OCI-LY3 (cell line): Measurements from ENCODE around the gene LUZP2.

Source experiments
- EZH2phosphoT487 ChIP-seq: fragments of 200-600 bp; shearing (Covaris generic); IDR thresholded peaks from 2 replicates; pipeline ENCODE4 v1.6.1; 2018; ENCODE audit warnings: antibody characterized with exemption, mixed run types, low read depth
- TF ChIP-seq, protein P1 (sequence below): fragments of 200-600, 300-600 bp; sonication (generic); IDR thresholded peaks from 2 replicates; pipeline ENCODE4 v1.5.1; 2014; ENCODE audit warnings: antibody characterized with exemption, low read length, low read depth

DNA sequence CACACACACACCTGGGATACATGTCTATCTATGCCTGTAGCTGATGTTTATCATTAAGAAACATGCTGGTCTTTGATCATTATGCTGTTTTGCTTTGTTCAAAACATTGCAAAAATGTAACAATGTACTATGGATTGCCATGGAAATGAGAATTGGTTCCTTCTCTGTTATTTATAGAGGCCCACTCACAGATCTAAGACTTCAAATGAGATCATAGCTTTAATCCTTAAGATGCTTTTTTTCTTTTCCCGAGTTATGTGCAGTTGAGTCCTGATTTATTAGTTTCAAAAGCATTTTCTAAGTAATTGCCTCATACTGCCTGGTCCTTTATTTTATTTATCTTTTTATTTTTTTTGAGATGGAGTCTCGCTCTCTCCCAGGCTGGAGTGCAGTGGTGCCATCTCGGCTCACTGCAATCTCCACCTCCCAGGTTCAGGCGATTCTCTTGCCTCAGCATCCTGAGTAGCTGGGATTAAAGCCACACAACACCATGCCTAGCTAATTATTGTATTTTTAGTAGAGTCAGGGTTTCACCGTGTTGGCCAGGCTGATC lies 131.4 kb downstream of the LUZP2 start:
- TF ChIP-seq, protein P1, sequence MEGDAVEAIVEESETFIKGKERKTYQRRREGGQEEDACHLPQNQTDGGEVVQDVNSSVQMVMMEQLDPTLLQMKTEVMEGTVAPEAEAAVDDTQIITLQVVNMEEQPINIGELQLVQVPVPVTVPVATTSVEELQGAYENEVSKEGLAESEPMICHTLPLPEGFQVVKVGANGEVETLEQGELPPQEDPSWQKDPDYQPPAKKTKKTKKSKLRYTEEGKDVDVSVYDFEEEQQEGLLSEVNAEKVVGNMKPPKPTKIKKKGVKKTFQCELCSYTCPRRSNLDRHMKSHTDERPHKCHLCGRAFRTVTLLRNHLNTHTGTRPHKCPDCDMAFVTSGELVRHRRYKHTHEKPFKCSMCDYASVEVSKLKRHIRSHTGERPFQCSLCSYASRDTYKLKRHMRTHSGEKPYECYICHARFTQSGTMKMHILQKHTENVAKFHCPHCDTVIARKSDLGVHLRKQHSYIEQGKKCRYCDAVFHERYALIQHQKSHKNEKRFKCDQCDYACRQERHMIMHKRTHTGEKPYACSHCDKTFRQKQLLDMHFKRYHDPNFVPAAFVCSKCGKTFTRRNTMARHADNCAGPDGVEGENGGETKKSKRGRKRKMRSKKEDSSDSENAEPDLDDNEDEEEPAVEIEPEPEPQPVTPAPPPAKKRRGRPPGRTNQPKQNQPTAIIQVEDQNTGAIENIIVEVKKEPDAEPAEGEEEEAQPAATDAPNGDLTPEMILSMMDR = no peak
- no peak for TF ChIP-seq EZH2phosphoT487
